Subcutaneous abdominal adipose tissue (tissue), 5 donors: ENCODE measurements around the gene CUX1.

Source experiments
- H3K27ac ChIP-seq: one replicate; pipeline ENCODE4 v1.7.0; 2013; ENCODE audit warnings: low read depth, mild to moderate bottlenecking, inconsistent platforms, low read length, moderate library complexity
- H3K27me3 ChIP-seq, 5 donors: one replicate each; pipeline ENCODE4 v1.7.0; 2013; ENCODE audit warnings: low read length in 5 of 5, inconsistent platforms in 1 of 5; ENCODE audit not compliant: control insufficient read depth in 5 of 5, insufficient read depth in 4 of 5
- H3K36me3 ChIP-seq, 5 donors: one replicate each; pipeline ENCODE4 v1.7.0; 2013; ENCODE audit warnings: low read length in 5 of 5; ENCODE audit not compliant: control insufficient read depth in 5 of 5, insufficient read depth in 5 of 5
- H3K4me1 ChIP-seq, 5 donors: one replicate each; pipeline ENCODE4 v1.7.0; 2013; ENCODE audit warnings: low read length in 5 of 5, mild to moderate bottlenecking in 3 of 5, moderate library complexity in 1 of 5; ENCODE audit not compliant: control insufficient read depth in 5 of 5, insufficient read depth in 5 of 5
- H3K4me3 ChIP-seq, 5 donors: one replicate each; pipeline ENCODE4 v1.7.0; 2013; ENCODE audit warnings: low read length in 5 of 5, low read depth in 1 of 5
- H3K9ac ChIP-seq, 5 donors: one replicate each; pipeline ENCODE4 v1.7.0; 2013; ENCODE audit warnings: low read length in 5 of 5, mild to moderate bottlenecking in 4 of 5, moderate library complexity in 3 of 5
- H3K9me3 ChIP-seq, 5 donors: one replicate each; pipeline ENCODE4 v1.7.0; 2013; ENCODE audit warnings: low read length in 5 of 5; ENCODE audit not compliant: control insufficient read depth in 5 of 5
- donor health status: healthy.
- donor health status: healthy.
- donor health status: healthy.
- donor health status: healthy.
- donor health status: healthy.

CUX1 gene

GRCh38 chr7:101781439-101781838 lies 36.0 kb upstream of the CUX1 start:
- Histone ChIP-seq H3K4me1 (peaks cover 2 to 17% (median 14%) of the 10 kb centered on the region in 5 donors), H3K9me3 (no peaks in the 10 kb centered on the region), H3K4me3 (no peak overlapping the region)

GRCh38 chr7:101782476-101782875 lies 35.0 kb upstream of the CUX1 start:
- Histone ChIP-seq H3K36me3 (no peaks in the 10 kb centered on the region), H3K4me1 (peaks cover 2 to 17% (median 14%) of the 10 kb centered on the region in 5 donors), H3K27ac (no peak overlapping the region), H3K9ac (no peak overlapping the region), H3K27me3 (peaks cover 1 to 21% (median 10%) of the 10 kb centered on the region in 5 donors), H3K9me3 (no peaks in the 10 kb centered on the region), H3K4me3 (no peak overlapping the region)

More at GRCh38 chr7:101781439-101781838, 36.0 kb upstream of the CUX1 start:
- Histone ChIP-seq H3K36me3 (no peaks in the 10 kb centered on the region), H3K27me3 (peaks cover 8 to 26% (median 15%) of the 10 kb centered on the region in 5 donors), H3K9ac (no peak overlapping the region), H3K27ac (no peak overlapping the region)

GRCh38 chr7:101782896-101783295 lies 34.5 kb upstream of the CUX1 start:
- Histone ChIP-seq H3K9me3 (no peaks in the 10 kb centered on the region), H3K4me1 (peaks cover 2 to 17% (median 14%) of the 10 kb centered on the region in 5 donors), H3K4me3 (no peak overlapping the region), H3K27me3 (peaks cover 0 to 18% (median 6%) of the 10 kb centered on the region in 5 donors), H3K27ac (no peak overlapping the region), H3K36me3 (no peaks in the 10 kb centered on the region), H3K9ac (no peak overlapping the region)

DNA sequence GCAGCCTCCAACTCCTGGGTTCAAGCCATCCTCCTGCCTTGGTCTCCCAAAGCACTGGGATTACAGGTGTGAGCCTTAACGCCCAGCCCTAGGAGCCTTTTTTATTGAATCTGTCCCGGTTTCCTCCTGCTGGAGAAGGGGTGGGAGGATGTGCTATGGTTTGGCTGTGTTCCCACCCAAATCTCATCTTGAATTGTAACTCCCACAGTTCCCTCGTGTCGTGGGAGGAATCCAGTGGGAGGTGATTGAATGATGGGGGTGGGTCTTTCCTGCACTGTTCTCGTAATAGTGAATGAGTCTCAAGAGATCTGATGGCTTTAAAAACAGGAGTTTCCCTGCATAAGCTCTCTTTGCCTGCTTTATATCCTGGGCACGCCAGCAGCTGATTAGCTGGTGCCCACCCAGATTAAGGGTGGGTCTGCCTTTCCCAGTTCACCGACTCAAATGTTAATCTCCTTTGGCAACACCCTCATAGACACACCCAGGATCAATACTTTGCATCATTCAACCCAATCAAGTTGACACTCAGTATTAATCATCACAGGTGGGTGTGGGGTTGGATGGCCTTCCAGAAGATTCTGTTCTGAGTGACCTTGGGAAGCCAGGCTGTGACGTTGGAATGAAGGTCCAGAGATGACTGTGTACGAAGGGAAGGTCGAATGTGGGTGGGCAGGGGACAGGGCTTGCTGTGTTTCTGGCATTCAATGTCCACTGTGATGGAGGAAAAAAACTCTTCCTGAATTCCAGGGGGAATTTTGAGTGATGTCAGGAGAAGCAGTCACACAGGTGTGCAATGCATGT lies 33.8 kb upstream of the CUX1 start:
- H3K27me3 ChIP-seq: peaks cover 0 to 16% (median 6%) of the 10 kb centered on the region in 5 donors
- no peaks in the 10 kb centered on the region for H3K36me3 ChIP-seq
- H3K4me3 ChIP-seq: no peak overlapping the region
- peaks cover 2 to 17% (median 14%) of the 10 kb centered on the region in 5 donors for H3K4me1 ChIP-seq
- no peak overlapping the region for H3K27ac ChIP-seq
- peaks cover 0 to 4% (median 0%) of the 10 kb centered on the region in 5 donors for H3K9me3 ChIP-seq
- no peak overlapping the region for H3K9ac ChIP-seq

DNA sequence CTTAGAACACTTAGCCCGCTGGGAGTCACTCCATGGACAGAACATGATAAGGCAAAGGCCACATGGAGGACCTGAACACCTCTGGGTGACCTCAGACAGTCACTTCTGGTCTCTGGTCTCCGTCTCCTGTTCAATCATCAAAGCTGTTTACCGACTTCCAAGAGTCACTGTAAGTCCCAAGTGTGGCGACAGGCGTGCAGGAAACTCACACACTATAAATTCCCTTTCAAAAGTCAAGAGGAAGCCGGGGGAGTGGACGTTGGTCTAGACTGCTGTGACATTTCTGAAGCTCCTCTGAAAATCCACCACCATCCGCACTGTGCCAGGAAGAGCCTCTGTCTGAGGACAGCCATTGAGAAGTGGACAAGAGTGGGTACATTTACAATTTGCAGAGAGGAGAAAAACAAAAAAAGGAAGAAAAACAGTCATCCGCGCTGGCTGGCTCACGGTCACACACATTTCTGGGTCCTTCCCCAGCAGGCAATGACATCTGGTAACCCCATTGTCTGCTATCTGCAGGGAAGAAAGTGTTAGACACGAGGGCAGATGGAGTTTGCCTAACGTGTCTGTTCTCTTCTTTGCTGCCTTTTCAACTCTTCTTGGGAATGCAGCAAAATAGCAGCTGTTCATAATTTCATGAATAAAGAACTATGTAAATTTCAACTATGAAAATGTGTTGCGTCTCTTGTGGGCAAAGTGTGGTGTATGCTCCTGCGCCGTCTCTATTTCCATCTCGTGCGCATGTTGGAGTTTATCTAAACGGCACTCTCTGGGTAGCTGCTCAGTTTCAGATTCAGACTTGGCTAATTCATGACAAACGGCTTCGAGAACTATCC lies 32.9 kb upstream of the CUX1 start:
- Histone ChIP-seq H3K9ac (no peak overlapping the region), H3K9me3 (peaks cover 0 to 4% (median 0%) of the 10 kb centered on the region in 5 donors), H3K27ac (no peak overlapping the region), H3K36me3 (no peaks in the 10 kb centered on the region), H3K4me3 (no peak overlapping the region), H3K4me1 (peaks cover 2 to 17% (median 14%) of the 10 kb centered on the region in 5 donors), H3K27me3 (peaks cover 0 to 13% (median 4%) of the 10 kb centered on the region in 5 donors)

GRCh38 chr7:101787864-101788263 lies 29.6 kb upstream of the CUX1 start:
- Histone ChIP-seq H3K27ac (no peak overlapping the region), H3K36me3 (no peaks in the 10 kb centered on the region), H3K9me3 (peaks cover 0 to 4% (median 0%) of the 10 kb centered on the region in 5 donors), H3K4me1 (peaks cover 4 to 17% (median 14%) of the 10 kb centered on the region in 5 donors), H3K9ac (no peak overlapping the region), H3K4me3 (no peak overlapping the region), H3K27me3 (peaks cover 0 to 13% (median 4%) of the 10 kb centered on the region in 5 donors)

GRCh38 chr7:101788517-101788916 lies 28.9 kb upstream of the CUX1 start:
- H3K4me1 ChIP-seq: peaks cover 2 to 14% (median 13%) of the 10 kb centered on the region in 5 donors
- H3K9ac ChIP-seq: no peak overlapping the region
- peaks cover 0 to 7% (median 0%) of the 10 kb centered on the region in 5 donors for H3K27me3 ChIP-seq
- H3K27ac ChIP-seq: no peak overlapping the region
- peaks cover 0 to 4% (median 0%) of the 10 kb centered on the region in 5 donors for H3K9me3 ChIP-seq
- no peaks in the 10 kb centered on the region for H3K36me3 ChIP-seq
- no peak overlapping the region for H3K4me3 ChIP-seq

GRCh38 chr7:101790566-101791293 lies 26.7 kb upstream of the CUX1 start:
- no peaks in the 10 kb centered on the region for H3K36me3 ChIP-seq
- peaks cover 0 to 4% (median 0%) of the 10 kb centered on the region in 5 donors for H3K9me3 ChIP-seq
- H3K4me3 ChIP-seq: no peak overlapping the region
- H3K27me3 ChIP-seq: no peaks in the 10 kb centered on the region
- peaks cover 0 to 2% (median 0%) of the 10 kb centered on the region in 5 donors for H3K4me1 ChIP-seq
- H3K27ac ChIP-seq: no peak overlapping the region
- no peak overlapping the region for H3K9ac ChIP-seq

- peaks cover 0 to 4% (median under 1%) of the 10 kb centered on the region in 5 donors for H3K9me3 ChIP-seq
- peaks cover 0 to 2% (median 0%) of the 10 kb centered on the region in 5 donors for H3K4me1 ChIP-seq
- H3K9ac ChIP-seq: no peak overlapping the region
- no peaks in the 10 kb centered on the region for H3K27me3 ChIP-seq
- no peak overlapping the region for H3K4me3 ChIP-seq
- no peaks in the 10 kb centered on the region for H3K36me3 ChIP-seq
- no peak overlapping the region for H3K27ac ChIP-seq
These were observed 25.3 kb upstream of the CUX1 start for GRCh38 chr7:101792051-101792681.
